ENCODE data around the gene RPL38. TPM values are rescaled to one million over a fixed set of nuclear protein-coding genes. Genes with fewer than 3 reads are reported as not detected.

The RPL38 gene
- total RNA-seq, 1 experiment from 2014 or later = 1,240 TPM

DNA sequence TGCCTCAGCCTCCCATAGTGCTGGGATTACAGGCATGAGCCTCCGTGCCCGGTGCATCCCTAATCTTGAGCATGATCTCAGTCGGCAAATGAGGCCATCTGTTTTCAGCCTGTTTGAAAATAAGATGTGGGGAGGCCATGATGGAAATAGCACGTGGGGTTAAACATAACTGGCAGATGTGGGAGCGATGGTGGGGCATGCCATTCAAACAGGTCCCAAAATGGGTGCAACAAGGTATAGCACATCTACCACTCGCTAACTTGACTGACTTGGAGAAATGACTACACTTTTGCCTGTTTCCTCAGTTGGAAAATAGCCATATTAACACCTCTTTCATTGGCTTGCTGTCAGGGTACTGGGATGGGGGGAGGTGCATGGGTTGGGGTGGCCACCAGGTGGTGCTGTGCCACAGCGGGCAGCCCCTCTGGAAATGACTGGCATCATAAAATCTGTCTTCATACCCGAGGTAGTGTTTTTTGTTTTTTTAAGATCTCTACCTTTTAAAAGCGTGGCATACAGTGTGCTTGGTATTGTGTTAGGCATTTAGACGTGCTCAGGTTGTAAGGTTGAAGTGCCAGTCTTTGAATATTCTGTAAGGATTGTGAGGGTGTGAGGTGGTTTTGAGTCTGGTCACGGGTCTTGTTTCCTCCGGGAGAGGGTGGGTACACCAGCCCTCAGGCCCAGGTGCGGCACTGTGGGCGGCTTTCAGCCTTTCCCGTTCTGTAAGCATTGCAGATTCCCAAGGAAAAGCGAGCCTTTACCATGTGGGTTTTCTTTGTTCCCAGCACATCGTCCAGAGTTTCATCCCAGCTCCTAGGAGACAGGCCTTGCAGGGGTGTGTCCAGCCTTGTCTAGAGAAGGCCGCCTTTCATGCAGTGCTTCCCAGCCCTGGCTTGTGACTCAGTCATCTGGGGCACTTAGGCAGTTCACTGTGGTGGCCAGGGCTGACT, 7.0 kb downstream of the RPL38 start:
- peak; percentile 54 for DNase-seq (ENCODE audit: low read depth)

DNA sequence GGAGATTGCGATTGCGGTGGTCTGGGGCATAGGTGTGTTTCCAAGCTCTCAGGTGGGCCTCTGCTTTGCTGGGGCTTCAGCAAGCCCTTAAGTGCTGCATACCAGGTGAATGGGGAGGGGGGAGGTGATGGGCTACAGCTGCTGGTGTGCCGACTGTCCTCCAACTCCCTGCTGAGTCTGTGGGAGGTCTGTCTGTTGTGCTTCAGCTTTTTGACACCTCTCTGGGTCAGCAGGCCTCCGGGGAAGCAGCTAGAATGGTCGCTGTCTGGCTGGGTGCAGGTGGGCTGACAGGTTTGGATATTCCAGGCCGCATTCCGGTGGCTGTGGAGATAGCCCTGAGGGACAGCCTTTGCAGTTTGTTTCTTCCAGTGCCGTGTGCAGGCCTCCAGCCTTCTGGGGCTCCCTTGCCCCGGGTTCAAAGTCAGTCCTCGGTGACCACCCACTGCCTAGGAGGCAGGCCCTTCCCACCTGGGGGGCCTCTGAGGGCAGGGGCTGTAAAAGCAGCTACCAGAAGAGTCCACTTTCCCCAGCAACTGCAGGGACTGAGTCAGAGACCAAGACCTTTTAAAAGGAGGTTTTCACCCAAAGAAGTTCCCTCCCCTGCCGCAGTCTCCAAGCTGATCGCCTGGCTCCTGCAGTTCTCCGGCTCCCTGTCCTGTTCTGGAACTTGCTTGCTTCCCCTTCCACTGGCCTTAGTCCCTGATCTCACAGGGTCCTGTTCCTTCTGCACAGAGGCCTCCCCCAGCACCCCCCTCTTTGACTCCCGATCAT, 7.8 kb downstream of the RPL38 start:
- DNase-seq (ENCODE audit: low read depth) = no peak

GRCh38 chr17:74211912-74212208, 8.4 kb downstream of the RPL38 start:
- no peak for DNase-seq (ENCODE audit: low read depth)

- peak; percentile 31 for DNase-seq (ENCODE audit: low read depth)
These were observed 8.9 kb downstream of the RPL38 start for GRCh38 chr17:74212209-74212912.

- DNase-seq (ENCODE audit: low read depth) = peak; percentile 84
These were observed 9.7 kb downstream of the RPL38 start, which contains the start of gene TTYH2 for GRCh38 chr17:74212913-74213791. TTYH2 (plus strand) TSS chr17:74213571; CDS start chr17:74213588, 17 bp downstream.

GRCh38 chr17:74213861-74214391, 10.4 kb downstream of the RPL38 start:
- DNase-seq (ENCODE audit: low read depth) = no peak

GRCh38 chr17:74214484-74215341, 11.2 kb downstream of the RPL38 start:
- DNase-seq (ENCODE audit: low read depth) = no peak

GRCh38 chr17:74215342-74215727, 11.9 kb downstream of the RPL38 start:
- no peak for DNase-seq (ENCODE audit: low read depth)

DNA sequence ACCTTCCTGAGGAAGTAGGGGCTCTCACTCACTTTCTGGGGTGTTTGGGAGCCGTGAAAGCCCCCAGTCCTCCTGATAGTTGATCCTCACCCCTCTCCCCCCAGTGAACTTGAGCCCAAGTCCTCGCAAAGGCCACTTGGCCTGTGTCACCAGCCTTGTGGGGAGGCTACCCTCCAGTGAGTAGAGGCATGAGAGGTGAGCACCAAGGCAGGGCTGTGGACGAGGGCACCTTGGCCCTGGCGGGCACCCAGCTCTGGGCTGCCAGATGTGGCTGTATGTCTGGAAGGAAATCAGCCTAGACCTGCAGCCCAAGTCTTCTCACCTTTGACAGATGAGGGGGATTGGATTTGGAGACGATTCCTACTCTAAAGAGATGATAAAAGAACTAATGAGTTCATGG, 13.0 kb downstream of the RPL38 start:
- no peak for DNase-seq (ENCODE audit: low read depth)

DNA sequence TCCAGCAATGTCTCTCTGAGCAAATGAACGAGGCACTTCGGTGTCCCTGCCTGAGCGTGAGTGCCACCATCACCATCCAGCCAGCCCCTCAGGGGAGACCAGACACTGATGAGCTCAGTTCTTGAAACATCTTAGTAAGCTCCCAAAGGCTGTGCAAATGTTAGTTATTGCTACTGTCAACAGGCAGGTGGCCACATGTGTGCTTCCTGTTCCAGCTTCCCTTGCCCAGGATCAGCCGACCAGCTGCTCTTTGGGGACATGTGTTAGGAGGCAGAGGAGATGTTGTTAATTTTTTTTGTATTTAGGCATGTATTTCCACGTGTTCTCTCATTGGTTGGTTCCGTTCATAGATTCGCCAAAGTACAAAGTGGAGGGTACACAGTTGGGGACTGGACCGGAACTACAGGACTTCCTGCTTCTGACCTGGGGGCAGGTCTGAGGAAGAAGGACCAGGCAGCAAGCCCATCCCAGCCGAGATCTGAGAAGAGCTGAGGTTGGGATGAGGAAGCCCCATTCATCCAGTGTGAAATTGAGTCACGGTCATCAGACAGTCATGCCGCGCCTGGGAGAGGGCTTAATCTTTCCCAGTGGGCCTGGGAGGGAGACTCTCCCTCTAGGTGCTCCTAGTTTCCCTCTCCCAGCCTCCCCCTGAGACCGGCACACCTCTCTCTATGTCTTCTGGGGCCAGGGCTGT, 13.7 kb downstream of the RPL38 start:
- DNase-seq (ENCODE audit: low read depth) = no peak

GRCh38 chr17:74217888-74218287, 14.4 kb downstream of the RPL38 start:
- no peak for DNase-seq (ENCODE audit: low read depth)

GRCh38 chr17:74218436-74218835, 15.0 kb downstream of the RPL38 start:
- no peak for DNase-seq (ENCODE audit: low read depth)

- DNase-seq (ENCODE audit: low read depth) = no peak
These were observed 16.2 kb downstream of the RPL38 start for GRCh38 chr17:74219576-74220133.

DNA sequence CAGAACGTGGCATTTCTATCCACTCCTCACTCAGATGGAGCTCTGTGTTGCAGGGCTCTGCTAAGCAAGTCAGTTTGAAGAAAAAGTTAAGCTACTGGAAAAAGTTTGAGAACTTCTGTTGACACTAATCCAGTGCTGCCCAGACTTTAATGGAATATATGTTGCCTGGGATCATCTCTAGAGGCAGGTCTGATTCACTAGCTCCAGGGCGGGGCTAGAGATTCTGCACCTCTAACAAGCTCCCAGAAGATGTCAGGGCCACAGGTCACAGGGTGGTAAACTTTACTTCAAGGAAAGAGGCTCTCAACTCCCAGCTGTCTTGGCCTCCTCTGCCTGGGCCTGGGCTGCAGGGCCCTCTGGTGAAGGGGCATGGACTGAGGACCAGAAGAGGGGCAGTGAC, 16.7 kb downstream of the RPL38 start:
- no peak for DNase-seq (ENCODE audit: low read depth)

- no peak for DNase-seq (ENCODE audit: low read depth)
These were observed 17.7 kb downstream of the RPL38 start for GRCh38 chr17:74220946-74221818.

GRCh38 chr17:74222399-74222798, 18.9 kb downstream of the RPL38 start:
- DNase-seq (ENCODE audit: low read depth) = no peak

DNA sequence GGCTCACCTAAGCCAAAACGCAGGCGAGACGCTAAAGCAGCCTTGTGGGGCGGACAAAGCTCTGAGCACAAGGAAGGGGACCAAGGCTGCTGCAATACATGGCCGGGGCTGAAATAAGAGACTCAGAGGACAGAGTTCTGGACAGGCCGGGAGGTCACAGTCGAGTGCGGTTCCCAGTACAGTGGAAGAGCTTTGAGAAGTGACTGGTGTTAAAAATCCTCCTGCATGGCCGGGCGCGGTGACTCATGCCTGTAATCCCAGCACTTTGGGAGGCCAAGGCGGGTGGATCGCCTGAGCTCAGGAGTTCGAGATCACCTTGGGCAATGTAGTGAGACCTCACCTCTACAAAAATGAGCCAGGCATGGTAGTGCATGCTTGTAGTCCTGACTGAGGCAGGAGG, 20.4 kb downstream of the RPL38 start:
- DNase-seq (ENCODE audit: low read depth) = no peak

All from RPMI7951 (cell line).